NCI-H2171 (cell line): Measurements from ENCODE around the gene HTR4.
"Not testable (repeated sequence)": the region's sequence is repeated elsewhere in the genome, so short reads cannot be mapped to it uniquely, and the experiment has no call there.

Experiments used
- DNase-seq: peaks from one replicate; lab custom pipeline; 2025; lab: John Stamatoyannopoulos, UW

Gene HTR4

GRCh38 chr5:148532969-148533670 lies 121.2 kb downstream of the HTR4 start:
- DNase-seq: no peak

GRCh38 chr5:148529450-148529849 lies 124.9 kb downstream of the HTR4 start:
- DNase-seq: not testable (repeated sequence)

- no peak for DNase-seq
Observed at GRCh38 chr5:148524721-148525120, 129.6 kb downstream of the HTR4 start.

- DNase-seq: no peak
Observed at GRCh38 chr5:148523139-148523538, 131.2 kb downstream of the HTR4 start.

GRCh38 chr5:148515460-148515859 lies 138.9 kb downstream of the HTR4 start:
- DNase-seq: no peak

- DNase-seq: no peak
Observed at GRCh38 chr5:148514344-148514743, 140.0 kb downstream of the HTR4 start.

- no peak for DNase-seq
Observed at GRCh38 chr5:148512498-148512897, 141.8 kb downstream of the HTR4 start.

- no peak for DNase-seq
Observed at GRCh38 chr5:148511810-148512347, 142.4 kb downstream of the HTR4 start.

GRCh38 chr5:148509893-148510292 lies 144.4 kb downstream of the HTR4 start:
- no peak for DNase-seq

- DNase-seq: no peak
Observed at GRCh38 chr5:148507648-148508047, 146.7 kb downstream of the HTR4 start.

- DNase-seq: no peak
Observed at GRCh38 chr5:148499452-148499851, 154.9 kb downstream of the HTR4 start.

- DNase-seq: no peak
Observed at GRCh38 chr5:148497757-148498156, 156.6 kb downstream of the HTR4 start.

GRCh38 chr5:148492351-148492750 lies 162.0 kb downstream of the HTR4 start:
- DNase-seq: no peak

- no peak for DNase-seq
Observed at GRCh38 chr5:148491793-148492184, 162.5 kb downstream of the HTR4 start.

GRCh38 chr5:148491015-148491792 lies 163.1 kb downstream of the HTR4 start:
- no peak for DNase-seq

- no peak for DNase-seq
Observed at GRCh38 chr5:148488757-148489156, 165.6 kb downstream of the HTR4 start.

- no peak for DNase-seq
Observed at GRCh38 chr5:148486456-148486855, 167.9 kb downstream of the HTR4 start.

GRCh38 chr5:148484651-148485050 lies 169.7 kb downstream of the HTR4 start:
- no peak for DNase-seq

- no peak for DNase-seq
Observed at GRCh38 chr5:148483750-148484149, 170.6 kb downstream of the HTR4 start.

GRCh38 chr5:148482697-148483462 lies 171.4 kb downstream of the HTR4 start:
- DNase-seq: peak; percentile 4

GRCh38 chr5:148482196-148482595 lies 172.1 kb downstream of the HTR4 start:
- DNase-seq: no peak

- no peak for DNase-seq
Observed at GRCh38 chr5:148477429-148477828, 176.9 kb downstream of the HTR4 start.
